Stomach (tissue), 9 donors: Measurements from ENCODE around the gene CRACDL. TPM values are rescaled to one million over a fixed set of nuclear protein-coding genes. Genes with fewer than 3 reads are reported as not detected.
A peak's percentile ranks its signal among the peaks of the same experiment; 100 is the strongest.

Experiments used
- DNase-seq, 2 donors: peaks; one replicate each; pipeline versions ENCODE4 v3.0.0 to v3.0.0-alpha.2; 2013 to 2019
- H3K27ac ChIP-seq, 5 donors: fragments of 200-600 bp in 4 of 5; sonication (generic) in 4 of 5; one replicate each; pipeline ENCODE4 v1.5.1; 2013 to 2019; ENCODE audit warnings: mild to moderate bottlenecking in 1 of 5, moderate library complexity in 1 of 5
- H3K27me3 ChIP-seq, 3 donors: fragments of 200-600 bp; sonication (generic); one replicate each; pipeline ENCODE4 v1.5.1; 2017 to 2019; ENCODE audit warnings: mixed run types in 1 of 3
- H3K36me3 ChIP-seq, 4 donors: fragments of 200-600 bp; sonication (generic); 1 replicate in 3 of 4; 2 replicates in 1 of 4; pipeline ENCODE4 v1.5.1; 2016 to 2019
- H3K4me1 ChIP-seq, 4 donors: fragments of 200-600 bp; sonication (generic); one replicate each; pipeline ENCODE4 v1.5.1; 2016 to 2019
- H3K4me3 ChIP-seq, 4 donors: fragments of 200-600 bp; sonication (generic) in 3 of 4; one replicate each; pipeline ENCODE4 v1.5.1; 2016 to 2019; ENCODE audit warnings: mild to moderate bottlenecking in 1 of 4
- H3K9me3 ChIP-seq, 4 donors: fragments of 200-600 bp; sonication (generic); one replicate each; pipeline ENCODE4 v1.5.1; 2016 to 2019
- CTCF ChIP-seq, 7 experiments: fragments of 450-650 bp in 4 of 7; fragments of 200-600 bp in 3 of 7; sonication (generic) in 3 of 7; IDR thresholded peaks; one replicate each; pipeline ENCODE4 v1.5.1; 2016 to 2019; ENCODE audit warnings: antibody characterized with exemption in 7 of 7, control low read depth in 2 of 7, mild to moderate bottlenecking in 1 of 7
- EP300 ChIP-seq: sonication (generic); formaldehyde crosslinking; IDR thresholded peaks from one replicate; pipeline ENCODE4 v1.6.1; 2017; ENCODE audit warnings: antibody characterized with exemption
- POLR2A ChIP-seq, 4 donors: fragments of 450-650 bp; IDR thresholded peaks; one replicate each; pipeline ENCODE4 v1.6.1; 2016; ENCODE audit warnings: antibody characterized with exemption in 4 of 4, control low read depth in 2 of 4, mild to moderate bottlenecking in 1 of 4, moderate library complexity in 1 of 4
- POLR2AphosphoS5 ChIP-seq, 3 donors: sonication (generic); formaldehyde crosslinking; IDR thresholded peaks; one replicate each; pipeline ENCODE4 v1.6.1; 2016; ENCODE audit warnings: antibody characterized with exemption in 3 of 3
- WGBS, 5 donors: extraction: QIAGEN DNeasy Blood & Tissue Kit in 3 of 5; methylation state at CpG; one replicate each; pipeline versions ENCODE4 v1.1.5 to v1.1.7; 2013 to 2018; 5-methylcytosine and 5-hydroxymethylcytosine counted together
- intact Hi-C: fragments of 100-400 bp; cut with DNase I; formaldehyde crosslinking; loops from one replicate; pipeline ENCODE4 v1.15.1; 2023; ENCODE audit warnings: low total_unique reads
- polyA plus RNA-seq, 3 donors: library from polyadenylated mRNA; stranded (reverse); fragments of 200-250 nt; gene quantifications; one replicate each; pipeline ENCODE4 v1.2.3, GENCODE V29; 2013
- total RNA-seq, 5 donors: library from RNA; depleted of rRNA; stranded (reverse); fragments of >200 nt; gene quantifications; one replicate each; pipeline versions ENCODE4 v1.1.0 to v1.2.3, GENCODE V29; 2014 to 2016
- donor health status: healthy with polysubstance abuse.
- donor health status: Bipolar disorder and iron deficiency.
- donor health status: healthy.

The CRACDL gene
- total and polyA plus RNA-seq, 8 donors = 5.4 to 205 (median 7.8) TPM

- no peak for DNase-seq
- no peak for TF ChIP-seq POLR2A (IDR thresholded peaks at IDR 0.05)
- TF ChIP-seq CTCF (IDR thresholded peaks at IDR 0.05) = no peak
- TF ChIP-seq EP300 = no peak
- no peak for TF ChIP-seq POLR2AphosphoS5 (IDR thresholded peaks at IDR 0.05)
- Histone ChIP-seq H3K36me3 (no peaks in the 10 kb centered on the region), H3K4me1 (peaks cover 0 to 28% (median 15%) of the 10 kb centered on the region in 4 donors), H3K27ac (peak overlapping the region in 3 of 5 donors; percentile 33 to 79 (median 53)), H3K9me3 (peaks cover 0 to 3% (median 0%) of the 10 kb centered on the region in 4 donors), H3K4me3 (no peak overlapping the region), H3K27me3 (no peaks in the 10 kb centered on the region)
- 67 to 98% (median 73%) methylated on average over 1 of the region's 1 CpG for WGBS, 5 donors
- intact Hi-C loops = no loop called here
Measured at GRCh38 chr2:98776136-98776535, 159.9 kb downstream of the CRACDL start.

GRCh38 chr2:98775146-98775986, 160.7 kb downstream of the CRACDL start:
- WGBS, 5 donors = 55 to 84% (median 79%) methylated on average over 20 of the region's 20 CpGs
- no peaks in the 10 kb centered on the region for H3K27me3 ChIP-seq
- H3K27ac ChIP-seq = peak overlapping the region in 4 of 5 donors; percentile 12 to 79 (median 43)
- no peaks in the 10 kb centered on the region for H3K36me3 ChIP-seq
- peak in 1 of 2 donors; percentile 42 for DNase-seq
- peaks cover 0 to 29% (median 15%) of the 10 kb centered on the region in 4 donors for H3K4me1 ChIP-seq
- TF ChIP-seq POLR2A (IDR thresholded peaks at IDR 0.05) (no peak), EP300 (no peak), POLR2AphosphoS5 (IDR thresholded peaks at IDR 0.05) (peak in 2 of 3 donors; percentile 5 to 33), CTCF (IDR thresholded peaks at IDR 0.05) (no peak)
- intact Hi-C loops = no loop called here
- H3K9me3 ChIP-seq = no peaks in the 10 kb centered on the region
- peak overlapping the region in 1 of 4 donors; percentile 16 for H3K4me3 ChIP-seq

- intact Hi-C loops = no loop called here
- Histone ChIP-seq H3K4me1 (peaks cover 8 to 35% (median 24%) of the 10 kb centered on the region in 4 donors), H3K27ac (peak overlapping the region in 1 of 5 donors; percentile 79), H3K4me3 (no peak overlapping the region), H3K36me3 (no peaks in the 10 kb centered on the region), H3K27me3 (no peaks in the 10 kb centered on the region), H3K9me3 (no peaks in the 10 kb centered on the region)
- TF ChIP-seq EP300 = no peak
- no peak for TF ChIP-seq CTCF (IDR thresholded peaks at IDR 0.05)
- TF ChIP-seq POLR2AphosphoS5 (IDR thresholded peaks at IDR 0.05) = no peak
- TF ChIP-seq POLR2A (IDR thresholded peaks at IDR 0.05) = no peak
- no peak for DNase-seq
- WGBS, 5 donors = 94 to 97% (median 97%) methylated on average over 4 of the region's 4 CpGs
Measured at GRCh38 chr2:98773907-98774306, 162.1 kb downstream of the CRACDL start.

GRCh38 chr2:98773169-98773568, 162.9 kb downstream of the CRACDL start:
- peaks cover 11 to 39% (median 29%) of the 10 kb centered on the region in 4 donors for H3K4me1 ChIP-seq
- no peaks in the 10 kb centered on the region for H3K27me3 ChIP-seq
- WGBS, 5 donors = 88 to 98% (median 93%) methylated on average over 4 to 5 of the region's 5 CpGs
- TF ChIP-seq POLR2AphosphoS5 (IDR thresholded peaks at IDR 0.05) = no peak
- TF ChIP-seq CTCF (IDR thresholded peaks at IDR 0.05) = no peak
- no peak for TF ChIP-seq EP300
- no peak for TF ChIP-seq POLR2A (IDR thresholded peaks at IDR 0.05)
- H3K36me3 ChIP-seq = no peaks in the 10 kb centered on the region
- no peak overlapping the region for H3K4me3 ChIP-seq
- intact Hi-C loops = no loop called here
- DNase-seq = no peak
- no peaks in the 10 kb centered on the region for H3K9me3 ChIP-seq
- peak overlapping the region in 1 of 5 donors; percentile 68 for H3K27ac ChIP-seq
